GM19099 (cell line): ENCODE measurements around the gene FSTL3.

Source experiments
- POLR2A ChIP-seq: IDR thresholded peaks from 3 replicates; pipeline ENCODE4 v1.6.1; 2011; ENCODE audit warnings: low read depth; ENCODE audit not compliant: insufficient read length; ENCODE audit errors: extremely low read depth

Gene FSTL3

GRCh38 chr19:642767-643727 lies 33.1 kb upstream of the FSTL3 start:
- TF ChIP-seq POLR2A = no peak

GRCh38 chr19:643736-644135 lies 32.5 kb upstream of the FSTL3 start:
- TF ChIP-seq POLR2A = no peak

GRCh38 chr19:644363-644762 lies 31.8 kb upstream of the FSTL3 start:
- no peak for TF ChIP-seq POLR2A

- no peak for TF ChIP-seq POLR2A
Observed at GRCh38 chr19:644789-645188, 31.4 kb upstream of the FSTL3 start.

GRCh38 chr19:645912-646778 lies 30.0 kb upstream of the FSTL3 start:
- no peak for TF ChIP-seq POLR2A

- no peak for TF ChIP-seq POLR2A
Observed at GRCh38 chr19:646779-647565, 29.2 kb upstream of the FSTL3 start.

GRCh38 chr19:647566-648284 lies 28.5 kb upstream of the FSTL3 start:
- TF ChIP-seq POLR2A = no peak

- TF ChIP-seq POLR2A = no peak
Observed at GRCh38 chr19:648305-648704, 27.9 kb upstream of the FSTL3 start.

- no peak for TF ChIP-seq POLR2A
Observed at GRCh38 chr19:648904-649801, 27.0 kb upstream of the FSTL3 start.

GRCh38 chr19:650121-650520 lies 26.1 kb upstream of the FSTL3 start:
- no peak for TF ChIP-seq POLR2A

GRCh38 chr19:651114-651818 lies 24.9 kb upstream of the FSTL3 start:
- no peak for TF ChIP-seq POLR2A

GRCh38 chr19:651991-652390 lies 24.2 kb upstream of the FSTL3 start:
- no peak for TF ChIP-seq POLR2A
